Measurements from ENCODE around the gene ADAM19.

GRCh38 chr5:157540124-157540523 lies 35.5 kb downstream of the ADAM19 start:
- no peak for TF ChIP-seq POLR2A (IDR thresholded peaks at IDR 0.05)
- TF ChIP-seq CTCF (IDR thresholded peaks at IDR 0.05), result no peak
- TF ChIP-seq POLR2AphosphoS5 (IDR thresholded peaks at IDR 0.05), result no peak

Measured in breast epithelium (tissue), 3 donors.